Peyer's patch (tissue), 4 donors: ENCODE results near the gene USP3.

Source experiments
- POLR2A ChIP-seq, 2 donors: fragments of 450-650 bp; IDR thresholded peaks; one replicate each; pipeline ENCODE4 v1.5.1; 2017; ENCODE audit warnings: antibody characterized with exemption in 2 of 2, mild to moderate bottlenecking in 2 of 2, moderate library complexity in 2 of 2
- TF ChIP-seq, protein P1 (sequence below), 6 experiments: fragments of 450-650 bp in 4 of 6; fragments of 200-600 bp in 2 of 6; sonication (generic) in 1 of 6; IDR thresholded peaks; one replicate each; pipeline ENCODE4 v1.5.1; 2017 to 2019; ENCODE audit warnings: antibody characterized with exemption in 6 of 6, mild to moderate bottlenecking in 3 of 6, moderate library complexity in 1 of 6

- TF ChIP-seq, protein P1, sequence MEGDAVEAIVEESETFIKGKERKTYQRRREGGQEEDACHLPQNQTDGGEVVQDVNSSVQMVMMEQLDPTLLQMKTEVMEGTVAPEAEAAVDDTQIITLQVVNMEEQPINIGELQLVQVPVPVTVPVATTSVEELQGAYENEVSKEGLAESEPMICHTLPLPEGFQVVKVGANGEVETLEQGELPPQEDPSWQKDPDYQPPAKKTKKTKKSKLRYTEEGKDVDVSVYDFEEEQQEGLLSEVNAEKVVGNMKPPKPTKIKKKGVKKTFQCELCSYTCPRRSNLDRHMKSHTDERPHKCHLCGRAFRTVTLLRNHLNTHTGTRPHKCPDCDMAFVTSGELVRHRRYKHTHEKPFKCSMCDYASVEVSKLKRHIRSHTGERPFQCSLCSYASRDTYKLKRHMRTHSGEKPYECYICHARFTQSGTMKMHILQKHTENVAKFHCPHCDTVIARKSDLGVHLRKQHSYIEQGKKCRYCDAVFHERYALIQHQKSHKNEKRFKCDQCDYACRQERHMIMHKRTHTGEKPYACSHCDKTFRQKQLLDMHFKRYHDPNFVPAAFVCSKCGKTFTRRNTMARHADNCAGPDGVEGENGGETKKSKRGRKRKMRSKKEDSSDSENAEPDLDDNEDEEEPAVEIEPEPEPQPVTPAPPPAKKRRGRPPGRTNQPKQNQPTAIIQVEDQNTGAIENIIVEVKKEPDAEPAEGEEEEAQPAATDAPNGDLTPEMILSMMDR (IDR thresholded peaks at IDR 0.05), result no peak
- no peak for TF ChIP-seq POLR2A (IDR thresholded peaks at IDR 0.05)
Observed at GRCh38 chr15:63490345-63491034, 13.9 kb upstream of the USP3 start.
